Stomach smooth muscle (tissue), 2 donors: ENCODE measurements around the gene TMEM82.

Experiments
- H3K27ac ChIP-seq: one replicate; pipeline ENCODE4 v1.7.0; 2013; ENCODE audit warnings: mild to moderate bottlenecking, low read length, inconsistent platforms
- H3K27me3 ChIP-seq, 2 donors: one replicate each; pipeline ENCODE4 v1.7.0; 2013; ENCODE audit warnings: low read length in 2 of 2; ENCODE audit not compliant: insufficient read depth in 2 of 2, control insufficient read depth in 1 of 2
- H3K36me3 ChIP-seq, 2 donors: one replicate each; pipeline ENCODE4 v1.7.0; 2013; ENCODE audit warnings: low read length in 2 of 2; ENCODE audit not compliant: control insufficient read depth in 2 of 2, insufficient read depth in 2 of 2
- H3K4me1 ChIP-seq: one replicate; pipeline ENCODE4 v1.7.0; 2013; ENCODE audit warnings: low read length; ENCODE audit not compliant: control insufficient read depth, insufficient read depth
- H3K4me3 ChIP-seq, 2 donors: one replicate each; pipeline ENCODE4 v1.7.0; 2013; ENCODE audit warnings: low read length in 2 of 2
- H3K9ac ChIP-seq, 2 donors: one replicate each; pipeline ENCODE4 v1.7.0; 2013; ENCODE audit warnings: low read length in 2 of 2, mild to moderate bottlenecking in 1 of 2
- H3K9me3 ChIP-seq, 2 donors: one replicate each; pipeline ENCODE4 v1.7.0; 2013; ENCODE audit warnings: low read length in 2 of 2; ENCODE audit not compliant: control insufficient read depth in 2 of 2
- donor health status: healthy.
- donor health status: Pancreatic carcinoma.

The TMEM82 gene

DNA sequence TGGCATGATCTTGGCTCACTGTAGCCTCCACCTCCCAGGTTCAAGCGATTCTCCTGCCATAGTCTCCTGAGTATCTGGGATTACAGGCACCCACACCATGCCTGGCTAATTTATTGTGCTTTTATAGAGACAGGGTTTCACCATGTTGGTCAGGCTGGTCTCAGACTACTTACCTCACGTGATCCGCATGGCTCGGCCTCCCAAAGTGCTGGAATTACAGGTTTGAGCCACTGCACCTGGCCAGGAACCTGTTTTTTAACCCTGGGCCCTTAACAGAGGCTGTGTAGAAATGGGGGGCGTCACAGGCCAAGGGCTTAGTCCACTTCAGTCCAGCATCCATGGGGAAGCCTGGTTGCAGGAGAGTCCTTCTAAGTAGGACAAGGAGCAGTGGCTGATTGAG is 25.6 kb downstream of the TMEM82 start:
- no peaks in the 10 kb centered on the region for H3K27me3 ChIP-seq
- H3K9me3 ChIP-seq = no peaks in the 10 kb centered on the region
- peaks cover 4% of the 10 kb centered on the region for H3K4me1 ChIP-seq
- H3K36me3 ChIP-seq = peaks cover 22 to 25% of the 10 kb centered on the region in 2 donors
- no peak overlapping the region for H3K4me3 ChIP-seq
- H3K9ac ChIP-seq = no peak overlapping the region
- no peak overlapping the region for H3K27ac ChIP-seq

DNA sequence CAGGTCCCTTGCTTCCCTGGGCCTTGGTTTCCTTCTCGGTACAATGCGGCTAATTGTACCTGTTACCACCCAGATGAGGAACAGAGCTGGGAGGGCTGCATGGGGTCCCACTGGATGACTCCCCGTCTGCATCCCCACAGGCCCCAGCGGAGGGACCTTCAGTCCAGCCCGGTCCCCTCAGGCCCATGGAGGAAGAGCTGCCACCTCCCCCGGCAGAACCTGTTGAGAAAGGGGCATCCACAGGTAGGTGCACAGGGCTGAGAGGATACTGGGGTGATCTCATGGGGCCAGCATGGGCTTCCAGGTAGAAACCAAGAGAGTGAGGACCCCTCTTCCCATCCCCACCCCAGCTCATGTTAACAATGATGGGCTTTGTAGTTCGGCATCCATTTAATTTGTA is 26.1 kb downstream of the TMEM82 start:
- Histone ChIP-seq H3K27me3 (no peaks in the 10 kb centered on the region), H3K9ac (no peak overlapping the region), H3K4me1 (peaks cover 4% of the 10 kb centered on the region), H3K9me3 (no peaks in the 10 kb centered on the region), H3K27ac (no peak overlapping the region), H3K36me3 (peaks cover 22 to 25% of the 10 kb centered on the region in 2 donors), H3K4me3 (no peak overlapping the region)

DNA sequence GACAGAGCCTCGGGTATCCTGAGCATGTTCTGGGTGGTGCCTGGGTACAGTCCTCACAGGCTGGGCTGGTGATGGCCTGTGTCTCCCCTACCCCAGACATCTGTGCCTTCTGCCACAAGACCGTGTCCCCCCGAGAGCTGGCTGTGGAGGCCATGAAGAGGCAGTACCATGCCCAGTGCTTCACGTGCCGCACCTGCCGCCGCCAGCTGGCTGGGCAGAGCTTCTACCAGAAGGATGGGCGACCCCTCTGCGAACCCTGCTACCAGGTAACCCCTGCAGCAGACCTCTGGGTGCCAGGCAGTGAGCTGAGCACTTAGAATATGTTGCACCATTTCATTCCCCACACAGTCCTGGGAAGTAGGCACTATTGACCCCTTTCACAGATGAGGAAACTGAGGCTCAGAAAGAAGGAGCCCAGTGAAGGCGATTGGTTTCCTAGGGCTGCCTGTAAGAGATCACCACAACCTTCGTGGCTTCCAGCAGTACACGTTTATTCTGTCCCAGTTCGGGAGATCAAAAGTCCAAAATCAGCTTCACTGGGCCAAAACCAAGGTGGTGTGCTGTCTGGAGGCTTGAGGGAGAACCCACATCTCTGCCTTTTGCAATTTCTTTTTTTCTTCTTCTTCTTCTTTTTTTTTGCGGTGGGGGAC is 28.1 kb downstream of the TMEM82 start:
- peaks cover 27 to 30% of the 10 kb centered on the region in 2 donors for H3K36me3 ChIP-seq
- H3K4me3 ChIP-seq = no peak overlapping the region
- H3K27me3 ChIP-seq = no peaks in the 10 kb centered on the region
- H3K4me1 ChIP-seq = no peaks in the 10 kb centered on the region
- H3K9me3 ChIP-seq = no peaks in the 10 kb centered on the region
- no peak overlapping the region for H3K9ac ChIP-seq
- H3K27ac ChIP-seq = no peak overlapping the region

DNA sequence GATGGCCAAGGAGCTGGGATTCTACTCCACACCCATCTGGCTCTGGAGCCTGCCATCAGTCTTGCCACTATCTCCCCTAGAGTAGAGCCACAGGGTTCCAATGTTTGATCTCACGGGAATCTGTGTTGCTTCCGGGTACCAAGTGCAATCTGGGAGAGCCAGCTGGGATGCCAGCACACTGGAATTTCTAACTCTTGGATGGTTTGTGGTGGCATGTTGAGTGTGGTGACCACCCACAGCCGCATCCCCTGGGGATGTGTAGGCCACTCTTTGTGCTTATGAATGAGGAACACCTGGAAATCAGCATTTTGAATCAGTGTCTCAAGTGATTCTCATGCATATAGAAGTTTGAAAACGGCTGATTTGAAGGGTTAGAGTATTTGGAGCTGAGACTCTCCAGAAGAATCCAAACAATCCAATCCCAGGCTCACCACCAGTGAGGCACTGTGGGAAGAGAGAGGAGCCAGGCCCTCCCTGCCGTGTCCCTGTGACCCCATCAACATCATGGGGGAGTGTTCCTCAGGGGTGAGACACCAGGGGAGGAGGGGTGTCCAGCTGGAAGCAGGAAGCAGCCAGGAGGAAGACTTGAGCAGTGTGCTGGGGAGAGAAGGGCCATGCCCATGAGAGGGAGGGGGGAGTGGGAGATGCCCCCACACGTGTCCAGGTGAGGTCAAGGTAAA is 29.7 kb downstream of the TMEM82 start:
- Histone ChIP-seq H3K4me1 (peaks cover 4% of the 10 kb centered on the region), H3K27ac (no peak overlapping the region), H3K4me3 (no peak overlapping the region), H3K9me3 (no peaks in the 10 kb centered on the region), H3K9ac (no peak overlapping the region), H3K36me3 (peaks cover 30% of the 10 kb centered on the region in 2 donors), H3K27me3 (no peaks in the 10 kb centered on the region)

DNA sequence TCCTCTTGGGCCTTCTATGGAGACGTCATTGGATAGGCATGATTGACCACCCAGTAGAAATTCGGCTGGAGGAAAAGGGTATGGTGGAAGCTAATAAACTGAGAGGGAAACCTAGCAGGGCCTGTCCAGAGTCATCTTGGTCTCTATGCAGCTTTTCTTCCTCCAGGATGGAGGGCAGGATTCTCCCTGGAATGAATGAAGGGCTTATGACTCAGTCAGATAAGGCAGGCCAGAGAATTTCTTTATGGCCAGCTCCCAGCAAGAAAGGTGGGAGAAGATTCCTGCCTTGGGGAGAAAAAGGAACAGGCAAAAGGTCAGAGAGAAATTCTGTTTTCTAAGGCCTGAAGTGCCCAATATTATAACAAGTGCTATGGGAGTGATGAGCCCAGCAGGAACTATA is 33.4 kb downstream of the TMEM82 start:
- Histone ChIP-seq H3K36me3 (peaks cover 22 to 33% of the 10 kb centered on the region in 2 donors), H3K9me3 (no peaks in the 10 kb centered on the region), H3K27me3 (no peaks in the 10 kb centered on the region), H3K4me3 (no peak overlapping the region), H3K4me1 (peaks cover 7% of the 10 kb centered on the region), H3K27ac (no peak overlapping the region), H3K9ac (no peak overlapping the region)

DNA sequence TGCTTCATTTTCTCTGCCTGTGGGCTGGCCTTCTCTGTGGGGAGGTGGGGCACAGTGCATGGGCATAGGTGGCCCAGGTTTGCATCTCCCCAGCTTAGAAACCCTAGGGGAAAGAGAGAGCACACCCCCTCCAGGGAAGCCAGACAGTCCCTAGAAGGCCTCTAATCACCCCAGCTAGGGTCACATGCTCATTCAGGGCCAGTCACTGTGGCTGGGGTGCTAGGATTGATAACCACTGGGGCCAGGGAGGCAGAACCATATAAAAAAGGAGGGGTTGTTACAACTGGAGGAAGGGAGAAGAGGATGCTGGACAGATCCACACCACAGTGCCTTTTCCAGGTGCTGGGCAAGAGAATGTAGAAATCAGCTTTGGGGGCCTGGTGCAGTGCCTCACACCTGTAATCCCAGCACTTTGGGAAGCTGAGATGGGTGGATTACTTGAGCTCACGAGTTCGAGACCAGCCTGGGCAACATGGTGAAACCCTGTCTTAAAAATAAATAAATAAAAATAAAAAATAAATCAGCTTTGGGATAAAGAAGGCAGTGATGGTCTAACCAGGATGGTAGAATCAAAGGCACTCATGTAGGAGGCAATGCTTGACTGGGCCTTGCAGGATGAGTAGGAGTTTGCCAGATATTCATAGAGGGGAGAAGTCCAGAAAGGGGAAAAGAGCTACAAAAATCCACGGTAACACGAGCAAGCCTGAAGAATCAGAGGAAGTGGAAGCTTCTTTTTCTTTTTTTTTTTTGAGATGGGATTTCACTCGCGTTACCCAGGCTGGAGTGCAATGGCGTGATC is 35.8 kb downstream of the TMEM82 start:
- Histone ChIP-seq H3K9ac (no peak overlapping the region), H3K4me1 (peaks cover 7% of the 10 kb centered on the region), H3K27me3 (no peaks in the 10 kb centered on the region), H3K4me3 (no peak overlapping the region), H3K9me3 (no peaks in the 10 kb centered on the region), H3K27ac (no peak overlapping the region), H3K36me3 (peaks cover 18 to 19% of the 10 kb centered on the region in 2 donors)

DNA sequence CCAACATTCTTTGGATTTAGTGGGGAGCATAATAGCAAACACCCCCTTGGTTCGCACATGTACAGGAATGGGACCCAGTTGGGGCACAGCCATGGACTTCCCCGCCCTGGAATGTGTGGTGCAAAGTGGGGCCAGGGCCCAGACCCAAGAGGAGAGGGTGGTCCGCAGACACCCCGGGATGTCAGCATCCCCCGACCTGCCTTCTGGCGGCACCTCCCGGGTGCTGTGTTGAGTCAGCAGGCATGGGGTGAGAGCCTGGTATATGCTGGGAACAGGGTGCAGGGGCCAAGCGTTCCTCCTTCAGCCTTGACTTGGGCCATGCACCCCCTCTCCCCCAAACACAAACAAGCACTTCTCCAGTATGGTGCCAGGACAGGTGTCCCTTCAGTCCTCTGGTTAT is 43.4 kb downstream of the TMEM82 start:
- Histone ChIP-seq H3K9me3 (no peaks in the 10 kb centered on the region), H3K27ac (no peak overlapping the region), H3K9ac (no peak overlapping the region), H3K4me1 (peaks cover 5% of the 10 kb centered on the region), H3K36me3 (peaks cover 1 to 9% of the 10 kb centered on the region in 2 donors), H3K27me3 (no peaks in the 10 kb centered on the region), H3K4me3 (no peak overlapping the region)

DNA sequence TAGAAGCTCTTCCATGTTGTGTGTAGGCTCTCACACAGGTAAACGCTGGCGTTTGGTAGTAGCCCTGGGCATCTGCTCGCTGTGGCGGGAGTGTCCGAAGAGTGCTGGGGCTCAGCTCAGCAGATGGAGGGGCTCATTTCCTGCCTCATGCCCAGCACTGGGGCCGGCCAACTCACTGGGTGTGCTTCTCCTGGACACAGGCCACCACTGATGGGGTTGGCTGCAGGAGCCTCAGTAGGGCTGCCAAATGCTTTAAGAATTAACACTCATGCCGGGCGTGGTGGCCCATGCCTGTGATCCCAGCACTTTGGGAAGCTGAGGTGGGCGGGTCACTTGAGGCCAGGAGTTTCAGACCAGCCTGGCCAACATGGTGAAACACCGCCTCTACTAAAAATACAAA is 44.3 kb downstream of the TMEM82 start:
- no peak overlapping the region for H3K9ac ChIP-seq
- no peak overlapping the region for H3K27ac ChIP-seq
- H3K27me3 ChIP-seq = no peaks in the 10 kb centered on the region

DNA sequence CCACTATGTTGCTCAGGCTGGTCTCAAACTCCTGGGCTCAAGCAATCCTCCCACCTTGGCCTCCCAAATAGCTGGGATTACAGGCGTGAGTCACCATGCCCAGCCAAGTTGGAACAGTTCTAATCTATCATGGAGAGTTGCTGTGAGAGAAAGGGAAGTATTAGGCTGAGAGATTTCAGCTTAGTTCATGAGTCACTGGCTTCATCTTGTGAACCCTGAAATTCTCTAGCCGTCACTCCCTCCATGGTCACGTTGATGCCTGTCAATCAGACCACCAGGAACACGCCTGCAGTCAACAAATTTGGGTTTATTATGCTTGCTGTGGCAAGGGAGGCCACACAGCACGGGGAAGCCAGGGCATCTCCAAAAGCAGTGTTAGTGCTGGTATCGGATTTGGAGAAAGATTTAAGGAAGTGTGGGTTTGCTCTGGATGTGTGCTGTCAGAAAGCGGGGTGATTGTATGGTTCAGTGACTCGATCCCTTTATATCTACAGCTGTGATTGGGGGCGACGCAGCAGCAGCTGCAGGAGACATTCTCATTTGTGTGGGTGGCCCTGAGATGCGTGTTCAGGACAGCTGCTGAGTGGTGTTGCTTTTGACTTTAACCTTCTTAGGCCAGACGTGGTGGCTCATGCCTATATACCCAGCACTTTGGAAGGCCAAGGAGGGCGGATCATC is 46.5 kb downstream of the TMEM82 start:
- H3K4me3 ChIP-seq = no peak overlapping the region
- no peaks in the 10 kb centered on the region for H3K9me3 ChIP-seq
- H3K4me1 ChIP-seq = peaks cover 9% of the 10 kb centered on the region
- peaks cover 0 to 2% of the 10 kb centered on the region in 2 donors for H3K36me3 ChIP-seq
- no peak overlapping the region for H3K27ac ChIP-seq
- H3K27me3 ChIP-seq = no peaks in the 10 kb centered on the region
- no peak overlapping the region for H3K9ac ChIP-seq

More for the DNA sequence above, 44.3 kb downstream of the TMEM82 start:
- Histone ChIP-seq H3K4me1 (peaks cover 5% of the 10 kb centered on the region), H3K4me3 (no peak overlapping the region), H3K9me3 (no peaks in the 10 kb centered on the region), H3K36me3 (peaks cover 0 to 7% of the 10 kb centered on the region in 2 donors)

DNA sequence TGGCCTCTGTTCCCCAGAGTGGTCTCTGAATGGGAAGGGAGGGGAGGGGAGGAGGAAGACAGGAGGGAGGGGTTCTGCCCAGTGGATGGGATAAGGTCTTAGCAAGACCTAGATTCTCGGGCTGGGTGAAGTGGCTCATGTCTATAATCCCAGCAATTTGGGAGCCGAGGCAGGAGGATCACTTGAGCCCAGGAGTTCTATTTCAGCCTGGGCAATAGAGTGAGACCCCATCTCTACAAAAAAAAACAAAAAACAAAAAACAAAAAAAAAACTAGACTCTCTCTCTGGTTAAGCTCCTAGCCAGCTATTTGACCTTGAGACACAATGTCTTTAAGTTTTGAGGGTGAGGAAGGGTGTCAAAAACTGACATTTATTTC is 53.8 kb downstream of the TMEM82 start:
- Histone ChIP-seq H3K9me3 (no peaks in the 10 kb centered on the region), H3K36me3 (no peaks in the 10 kb centered on the region), H3K27me3 (no peaks in the 10 kb centered on the region), H3K9ac (no peak overlapping the region), H3K27ac (no peak overlapping the region), H3K4me1 (peaks cover 28% of the 10 kb centered on the region), H3K4me3 (no peak overlapping the region)
